Tibial nerve (tissue), 4 donors: ENCODE measurements around the gene SMC1B. TPM values are rescaled to one million over a fixed set of nuclear protein-coding genes. Genes with fewer than 3 reads are reported as not detected.
"Not testable (repeated sequence)": the region's sequence is repeated elsewhere in the genome, so short reads cannot be mapped to it uniquely, and the experiment has no call there.

ENCODE experiments used
- DNase-seq, 2 donors: peaks; one replicate each; pipeline ENCODE4 v3.0.0-alpha.2; 2019; ENCODE audit warnings: low spot score in 2 of 2
- H3K27ac ChIP-seq, 4 donors: fragments of 200-600 bp; sonication (generic) in 3 of 4; one replicate each; pipeline ENCODE4 v1.5.1; 2017 to 2019; ENCODE audit warnings: mild to moderate bottlenecking in 1 of 4
- H3K27me3 ChIP-seq, 2 donors: fragments of 200-600 bp; sonication (generic) in 1 of 2; one replicate each; pipeline versions ENCODE4 v1.5.1 to v1.6.0; 2017 to 2019
- H3K36me3 ChIP-seq, 3 donors: fragments of 200-600 bp; sonication (generic); one replicate each; pipeline ENCODE4 v1.5.1; 2018 to 2019
- H3K4me1 ChIP-seq, 4 donors: fragments of 200-600 bp; sonication (generic) in 3 of 4; one replicate each; pipeline ENCODE4 v1.5.1; 2017 to 2019
- H3K4me3 ChIP-seq, 4 donors: fragments of 200-600 bp; sonication (generic) in 3 of 4; one replicate each; pipeline ENCODE4 v1.5.1; 2017 to 2019; ENCODE audit warnings: mild to moderate bottlenecking in 1 of 4, moderate library complexity in 1 of 4
- H3K9me3 ChIP-seq, 4 donors: fragments of 200-600 bp; sonication (generic) in 3 of 4; one replicate each; pipeline ENCODE4 v1.5.1; 2017 to 2019
- EP300 ChIP-seq, 2 donors: sonication (generic); formaldehyde crosslinking; IDR thresholded peaks; one replicate each; pipeline ENCODE4 v1.6.1; 2017; ENCODE audit warnings: antibody characterized with exemption in 2 of 2, mild to moderate bottlenecking in 1 of 2
- POLR2A ChIP-seq, 2 donors: fragments of 450-650 bp; IDR thresholded peaks; one replicate each; pipeline ENCODE4 v1.6.1; 2017; ENCODE audit warnings: antibody characterized with exemption in 2 of 2, mild to moderate bottlenecking in 2 of 2, moderate library complexity in 2 of 2
- WGBS, 2 donors: methylation state at CpG; one replicate each; pipeline ENCODE4 v1.1.5; 2018; 5-methylcytosine and 5-hydroxymethylcytosine counted together
- total RNA-seq, 4 donors: library from RNA; depleted of rRNA; stranded (reverse); fragments of >200 nt; gene quantifications; one replicate each; pipeline ENCODE4 v1.1.0, GENCODE V29; 2016
- TF ChIP-seq, protein P1 (sequence below), 5 experiments: fragments of 200-600 bp in 3 of 5; fragments of 450-650 bp in 2 of 5; sonication (generic) in 3 of 5; IDR thresholded peaks; one replicate each; pipeline ENCODE4 v1.5.1; 2016 to 2019; ENCODE audit warnings: antibody characterized with exemption in 5 of 5, mild to moderate bottlenecking in 3 of 5, moderate library complexity in 2 of 5

The SMC1B gene
- total RNA-seq, 4 donors from 2014 or later: not detected

DNA sequence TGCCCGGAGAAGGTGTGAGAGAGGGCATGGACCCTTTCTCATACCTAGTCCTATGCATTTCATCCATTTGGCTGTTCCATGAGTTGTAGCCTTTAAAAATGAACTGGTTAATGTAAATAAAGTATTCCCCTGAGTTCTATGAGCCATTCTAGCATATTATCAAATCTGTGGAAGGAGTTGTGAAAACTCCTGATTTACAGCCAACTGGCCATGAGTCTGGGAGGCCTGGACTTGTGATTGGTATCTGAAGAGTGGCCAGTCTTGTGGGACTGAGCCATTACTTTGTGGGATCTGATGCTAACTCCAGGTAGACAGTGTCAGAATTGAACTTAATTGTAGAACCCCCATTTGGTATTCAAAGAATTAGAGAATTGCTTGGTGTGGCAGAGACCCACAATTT, 55.3 kb downstream of the SMC1B start:
- no peak for DNase-seq
- TF ChIP-seq EP300 (IDR thresholded peaks at IDR 0.05): no peak
- TF ChIP-seq, protein P1, sequence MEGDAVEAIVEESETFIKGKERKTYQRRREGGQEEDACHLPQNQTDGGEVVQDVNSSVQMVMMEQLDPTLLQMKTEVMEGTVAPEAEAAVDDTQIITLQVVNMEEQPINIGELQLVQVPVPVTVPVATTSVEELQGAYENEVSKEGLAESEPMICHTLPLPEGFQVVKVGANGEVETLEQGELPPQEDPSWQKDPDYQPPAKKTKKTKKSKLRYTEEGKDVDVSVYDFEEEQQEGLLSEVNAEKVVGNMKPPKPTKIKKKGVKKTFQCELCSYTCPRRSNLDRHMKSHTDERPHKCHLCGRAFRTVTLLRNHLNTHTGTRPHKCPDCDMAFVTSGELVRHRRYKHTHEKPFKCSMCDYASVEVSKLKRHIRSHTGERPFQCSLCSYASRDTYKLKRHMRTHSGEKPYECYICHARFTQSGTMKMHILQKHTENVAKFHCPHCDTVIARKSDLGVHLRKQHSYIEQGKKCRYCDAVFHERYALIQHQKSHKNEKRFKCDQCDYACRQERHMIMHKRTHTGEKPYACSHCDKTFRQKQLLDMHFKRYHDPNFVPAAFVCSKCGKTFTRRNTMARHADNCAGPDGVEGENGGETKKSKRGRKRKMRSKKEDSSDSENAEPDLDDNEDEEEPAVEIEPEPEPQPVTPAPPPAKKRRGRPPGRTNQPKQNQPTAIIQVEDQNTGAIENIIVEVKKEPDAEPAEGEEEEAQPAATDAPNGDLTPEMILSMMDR (IDR thresholded peaks at IDR 0.05): no peak
- TF ChIP-seq POLR2A (IDR thresholded peaks at IDR 0.05): no peak
- Histone ChIP-seq H3K36me3 (no peaks in the 10 kb centered on the region), H3K4me1 (no peaks in the 10 kb centered on the region), H3K4me3 (no peak overlapping the region), H3K27me3 (no peaks in the 10 kb centered on the region), H3K9me3 (no peaks in the 10 kb centered on the region), H3K27ac (no peak overlapping the region)
- 90 to 100% methylated on average over 1 of the region's 1 CpG for WGBS, 2 donors

DNA sequence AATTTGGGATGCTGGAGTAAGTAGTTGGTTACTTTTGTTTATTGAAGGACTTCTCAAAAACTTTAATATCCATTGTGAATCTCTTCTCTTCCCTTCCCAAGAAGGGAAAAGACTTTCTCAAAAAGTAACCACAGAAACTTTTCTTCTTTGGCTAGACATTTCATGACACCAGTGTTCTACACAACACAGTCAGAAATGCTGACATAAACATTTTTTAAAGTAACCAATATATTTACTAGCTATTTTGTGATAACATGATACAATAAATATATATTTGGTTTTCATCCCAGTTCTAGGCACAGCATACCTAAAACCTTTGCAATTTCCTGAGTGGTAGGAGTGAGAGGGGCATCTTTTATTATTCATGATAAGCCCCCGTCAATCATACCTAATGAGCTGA, 55.9 kb downstream of the SMC1B start:
- H3K27ac ChIP-seq: no peak overlapping the region
- no peak for DNase-seq
- H3K4me3 ChIP-seq: no peak overlapping the region
- 94% methylated on average over 1 of the region's 1 CpG for WGBS, 2 donors
- no peaks in the 10 kb centered on the region for H3K4me1 ChIP-seq
- no peaks in the 10 kb centered on the region for H3K27me3 ChIP-seq
- TF ChIP-seq EP300 (IDR thresholded peaks at IDR 0.05) (no peak), POLR2A (IDR thresholded peaks at IDR 0.05) (no peak)
- TF ChIP-seq, protein P1 (IDR thresholded peaks at IDR 0.05): no peak
- H3K36me3 ChIP-seq: no peaks in the 10 kb centered on the region
- H3K9me3 ChIP-seq: no peaks in the 10 kb centered on the region

- H3K36me3 ChIP-seq: no peaks in the 10 kb centered on the region
- no peaks in the 10 kb centered on the region for H3K9me3 ChIP-seq
- no peaks in the 10 kb centered on the region for H3K4me1 ChIP-seq
- H3K27me3 ChIP-seq: no peaks in the 10 kb centered on the region
- H3K27ac ChIP-seq: no peak overlapping the region
- no peak overlapping the region for H3K4me3 ChIP-seq
- 93 to 96% methylated on average over 5 of the region's 5 CpGs for WGBS, 2 donors
- no peak for TF ChIP-seq POLR2A (IDR thresholded peaks at IDR 0.05)
- TF ChIP-seq EP300 (IDR thresholded peaks at IDR 0.05): no peak
- TF ChIP-seq, protein P1 (IDR thresholded peaks at IDR 0.05): no peak
- DNase-seq: no peak
These were observed 59.6 kb downstream of the SMC1B start for GRCh38 chr22:45353786-45354185.

DNA sequence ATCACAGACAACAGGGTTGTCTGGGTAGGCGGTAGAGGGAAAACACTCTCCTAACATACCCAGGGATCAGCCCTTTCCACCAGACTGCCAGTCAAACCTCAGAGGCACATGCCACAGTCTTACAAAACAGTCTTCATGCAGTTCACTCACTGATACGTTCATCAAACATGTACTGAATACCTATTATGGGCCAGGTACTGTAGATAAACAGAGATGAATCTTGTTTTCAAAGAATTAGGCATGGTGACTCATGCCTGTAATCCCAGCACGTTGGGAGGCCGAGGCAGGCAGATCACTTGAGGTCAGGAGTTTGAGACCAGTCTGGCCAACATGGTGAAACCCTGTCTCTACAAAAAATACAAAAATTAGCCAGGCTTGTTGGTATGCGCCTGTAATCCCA, 60.6 kb downstream of the SMC1B start:
- not testable (repeated sequence) for H3K27ac ChIP-seq, H3K4me3 ChIP-seq, H3K27me3 ChIP-seq, DNase-seq, H3K9me3 ChIP-seq, H3K4me1 ChIP-seq, H3K36me3 ChIP-seq
- WGBS, 2 donors: 84 to 88% methylated on average over 5 of the region's 5 CpGs

- no peak overlapping the region for H3K4me3 ChIP-seq
- no peaks in the 10 kb centered on the region for H3K4me1 ChIP-seq
- H3K9me3 ChIP-seq: no peaks in the 10 kb centered on the region
- DNase-seq: no peak
- no peaks in the 10 kb centered on the region for H3K36me3 ChIP-seq
- H3K27me3 ChIP-seq: no peaks in the 10 kb centered on the region
- TF ChIP-seq, protein P1 (IDR thresholded peaks at IDR 0.05): no peak
- TF ChIP-seq POLR2A (IDR thresholded peaks at IDR 0.05) (no peak), EP300 (IDR thresholded peaks at IDR 0.05) (no peak)
- no peak overlapping the region for H3K27ac ChIP-seq
- WGBS, 2 donors: 93 to 100% methylated on average over 1 of the region's 1 CpG
These were observed 61.4 kb downstream of the SMC1B start for GRCh38 chr22:45351956-45352355.

GRCh38 chr22:45349916-45350315, 63.5 kb downstream of the SMC1B start:
- WGBS, 2 donors: 93 to 96% methylated on average over 3 of the region's 3 CpGs
- H3K27me3 ChIP-seq: no peaks in the 10 kb centered on the region
- H3K4me3 ChIP-seq: no peak overlapping the region
- H3K27ac ChIP-seq: no peak overlapping the region
- no peak for DNase-seq
- peaks cover 0 to 10% (median 0%) of the 10 kb centered on the region in 3 donors for H3K36me3 ChIP-seq
- no peaks in the 10 kb centered on the region for H3K4me1 ChIP-seq
- TF ChIP-seq POLR2A (IDR thresholded peaks at IDR 0.05) (no peak), EP300 (IDR thresholded peaks at IDR 0.05) (no peak)
- TF ChIP-seq, protein P1 (IDR thresholded peaks at IDR 0.05): no peak
- no peaks in the 10 kb centered on the region for H3K9me3 ChIP-seq
